ENCODE data around the gene SH3PXD2B.

DNA sequence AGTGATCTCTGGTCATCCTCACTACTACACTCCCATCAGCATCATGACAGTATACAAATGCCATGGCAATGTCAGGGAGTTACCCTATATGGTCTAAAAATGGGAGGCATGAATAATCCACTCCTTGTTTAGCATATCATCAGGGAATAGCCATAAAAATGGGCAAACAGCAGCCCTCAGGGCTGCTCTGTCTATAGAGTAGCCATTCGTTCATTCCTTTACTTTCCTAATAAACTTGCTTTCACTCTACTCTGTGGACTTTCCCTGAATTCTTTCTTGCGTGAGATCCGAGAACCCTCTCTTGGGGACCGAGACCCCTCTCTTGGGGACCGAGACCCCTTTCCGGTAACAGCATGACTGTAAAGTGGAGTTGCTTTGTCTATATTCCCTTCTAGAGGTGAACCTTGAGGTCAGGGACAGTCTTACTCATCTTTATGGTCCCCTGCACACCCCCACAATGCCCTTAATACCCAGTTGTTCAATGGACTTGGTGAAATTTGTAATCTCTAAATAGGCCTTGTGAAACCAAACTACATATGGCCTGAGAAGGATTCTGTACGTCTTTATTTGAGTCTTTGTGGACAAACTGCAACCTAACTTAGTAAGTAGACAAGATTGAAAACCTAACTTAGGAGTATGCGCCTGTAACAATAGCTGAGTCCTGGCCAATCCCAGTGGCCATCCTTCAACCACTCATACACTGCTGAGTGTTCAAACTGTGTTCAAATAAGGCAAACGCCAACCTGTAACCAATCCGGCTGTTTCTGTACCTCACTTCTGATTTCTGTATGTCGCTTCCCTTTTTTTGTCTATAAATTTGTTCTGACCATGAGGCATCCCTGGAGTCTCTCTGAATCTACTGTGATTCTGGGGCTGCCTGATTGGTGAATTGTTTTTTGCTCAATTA is 138.5 kb downstream of the SH3PXD2B start:
- TF ChIP-seq POLR2A (IDR thresholded peaks at IDR 0.05; ENCODE audit: low read depth, low read length) (no peak), ELK1 (IDR thresholded peaks at IDR 0.05; ENCODE audit: borderline replicate concordance, low read depth, low read length) (no peak), RAD21 (IDR thresholded peaks at IDR 0.05; ENCODE audit: low read length) (no peak), RFX5 (IDR thresholded peaks at IDR 0.05; ENCODE audit: low read depth, low read length) (no peak), NFE2L2 (IDR thresholded peaks at IDR 0.05; ENCODE audit: low read depth, low read length) (no peak), FOS (IDR thresholded peaks at IDR 0.05; ENCODE audit: low read depth, low read length) (no peak), CHD1 (IDR thresholded peaks at IDR 0.05; ENCODE audit: low read depth, low read length) (no peak), MAFK (IDR thresholded peaks at IDR 0.05; ENCODE audit: low read depth, low read length) (no peak), BHLHE40 (IDR thresholded peaks at IDR 0.05; ENCODE audit: low read depth, low read length) (no peak), USF2 (IDR thresholded peaks at IDR 0.05; ENCODE audit: low read depth, low read length) (no peak), MXI1 (IDR thresholded peaks at IDR 0.05; ENCODE audit: borderline replicate concordance, low read depth, low read length) (no peak), CEBPB (IDR thresholded peaks at IDR 0.05; ENCODE audit: low read depth, low read length) (no peak)
- TF ChIP-seq, protein P1, sequence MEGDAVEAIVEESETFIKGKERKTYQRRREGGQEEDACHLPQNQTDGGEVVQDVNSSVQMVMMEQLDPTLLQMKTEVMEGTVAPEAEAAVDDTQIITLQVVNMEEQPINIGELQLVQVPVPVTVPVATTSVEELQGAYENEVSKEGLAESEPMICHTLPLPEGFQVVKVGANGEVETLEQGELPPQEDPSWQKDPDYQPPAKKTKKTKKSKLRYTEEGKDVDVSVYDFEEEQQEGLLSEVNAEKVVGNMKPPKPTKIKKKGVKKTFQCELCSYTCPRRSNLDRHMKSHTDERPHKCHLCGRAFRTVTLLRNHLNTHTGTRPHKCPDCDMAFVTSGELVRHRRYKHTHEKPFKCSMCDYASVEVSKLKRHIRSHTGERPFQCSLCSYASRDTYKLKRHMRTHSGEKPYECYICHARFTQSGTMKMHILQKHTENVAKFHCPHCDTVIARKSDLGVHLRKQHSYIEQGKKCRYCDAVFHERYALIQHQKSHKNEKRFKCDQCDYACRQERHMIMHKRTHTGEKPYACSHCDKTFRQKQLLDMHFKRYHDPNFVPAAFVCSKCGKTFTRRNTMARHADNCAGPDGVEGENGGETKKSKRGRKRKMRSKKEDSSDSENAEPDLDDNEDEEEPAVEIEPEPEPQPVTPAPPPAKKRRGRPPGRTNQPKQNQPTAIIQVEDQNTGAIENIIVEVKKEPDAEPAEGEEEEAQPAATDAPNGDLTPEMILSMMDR (conservative IDR thresholded peaks at IDR 0.05; ENCODE audit: low read depth, low read length), result no peak

Measured in IMR-90 (cell line).